Esophagus squamous epithelium (tissue), 4 donors: ENCODE measurements around the gene PRKG1.

ENCODE experiments used
- POLR2A ChIP-seq, 4 donors: fragments of 450-650 bp; IDR thresholded peaks; one replicate each; pipeline ENCODE4 v1.6.1; 2017; ENCODE audit warnings: antibody characterized with exemption in 4 of 4, mild to moderate bottlenecking in 4 of 4, moderate library complexity in 3 of 4
- TF ChIP-seq, protein P1 (sequence below), 6 experiments: fragments of 450-650 bp in 4 of 6; fragments of 200-600 bp in 2 of 6; sonication (generic) in 2 of 6; IDR thresholded peaks; one replicate each; pipeline ENCODE4 v1.5.1; 2016 to 2019; ENCODE audit warnings: antibody characterized with exemption in 6 of 6, mild to moderate bottlenecking in 4 of 6, moderate library complexity in 4 of 6

DNA sequence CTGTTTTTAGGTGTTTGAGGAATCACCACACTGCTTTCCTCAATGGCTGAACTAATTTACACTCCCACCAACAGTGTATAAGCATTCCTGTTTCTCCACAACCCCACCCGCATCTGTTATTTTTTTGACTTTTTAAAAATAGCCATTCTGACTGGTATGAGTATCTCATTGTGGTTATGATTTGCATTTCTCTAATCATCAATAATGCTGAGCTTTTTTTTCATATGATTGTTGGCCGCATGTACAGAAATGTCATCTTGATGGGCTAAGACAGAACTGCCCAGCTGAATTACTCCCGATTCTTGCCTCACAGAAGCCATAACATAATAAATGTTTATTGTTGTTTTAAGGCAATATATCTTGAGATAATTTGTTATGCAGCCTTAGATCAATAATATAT, 1146.7 kb downstream of the PRKG1 start:
- TF ChIP-seq, protein P1, sequence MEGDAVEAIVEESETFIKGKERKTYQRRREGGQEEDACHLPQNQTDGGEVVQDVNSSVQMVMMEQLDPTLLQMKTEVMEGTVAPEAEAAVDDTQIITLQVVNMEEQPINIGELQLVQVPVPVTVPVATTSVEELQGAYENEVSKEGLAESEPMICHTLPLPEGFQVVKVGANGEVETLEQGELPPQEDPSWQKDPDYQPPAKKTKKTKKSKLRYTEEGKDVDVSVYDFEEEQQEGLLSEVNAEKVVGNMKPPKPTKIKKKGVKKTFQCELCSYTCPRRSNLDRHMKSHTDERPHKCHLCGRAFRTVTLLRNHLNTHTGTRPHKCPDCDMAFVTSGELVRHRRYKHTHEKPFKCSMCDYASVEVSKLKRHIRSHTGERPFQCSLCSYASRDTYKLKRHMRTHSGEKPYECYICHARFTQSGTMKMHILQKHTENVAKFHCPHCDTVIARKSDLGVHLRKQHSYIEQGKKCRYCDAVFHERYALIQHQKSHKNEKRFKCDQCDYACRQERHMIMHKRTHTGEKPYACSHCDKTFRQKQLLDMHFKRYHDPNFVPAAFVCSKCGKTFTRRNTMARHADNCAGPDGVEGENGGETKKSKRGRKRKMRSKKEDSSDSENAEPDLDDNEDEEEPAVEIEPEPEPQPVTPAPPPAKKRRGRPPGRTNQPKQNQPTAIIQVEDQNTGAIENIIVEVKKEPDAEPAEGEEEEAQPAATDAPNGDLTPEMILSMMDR (IDR thresholded peaks at IDR 0.05), result no peak
- TF ChIP-seq POLR2A (IDR thresholded peaks at IDR 0.05), result no peak
